GM20431 (cell line): Measurements from ENCODE around the gene BLTP3A.
"Not testable (repeated sequence)": the region's sequence is repeated elsewhere in the genome, so short reads cannot be mapped to it uniquely, and the experiment has no call there.

Experiments
- in situ Hi-C: fragments of 300-500 bp; cut with MseI, MboI; formaldehyde crosslinking; loops from one replicate; pipeline ENCODE4 v1.15.0; 2020; ENCODE audit warnings: low sequenced_read_pairs; ENCODE audit not compliant: unreplicated experiment

The BLTP3A gene

GRCh38 chr6:34791701-34792604 is at the start of gene BLTP3A:
Gene BLTP3A (plus strand): TSS chr6:34792083. CDS start chr6:34792251, 168 bp downstream.
- in situ Hi-C loops: no loop called here

- in situ Hi-C loops: no loop called here
Measured at GRCh38 chr6:34742094-34742493, 49.8 kb upstream of the BLTP3A start.

DNA sequence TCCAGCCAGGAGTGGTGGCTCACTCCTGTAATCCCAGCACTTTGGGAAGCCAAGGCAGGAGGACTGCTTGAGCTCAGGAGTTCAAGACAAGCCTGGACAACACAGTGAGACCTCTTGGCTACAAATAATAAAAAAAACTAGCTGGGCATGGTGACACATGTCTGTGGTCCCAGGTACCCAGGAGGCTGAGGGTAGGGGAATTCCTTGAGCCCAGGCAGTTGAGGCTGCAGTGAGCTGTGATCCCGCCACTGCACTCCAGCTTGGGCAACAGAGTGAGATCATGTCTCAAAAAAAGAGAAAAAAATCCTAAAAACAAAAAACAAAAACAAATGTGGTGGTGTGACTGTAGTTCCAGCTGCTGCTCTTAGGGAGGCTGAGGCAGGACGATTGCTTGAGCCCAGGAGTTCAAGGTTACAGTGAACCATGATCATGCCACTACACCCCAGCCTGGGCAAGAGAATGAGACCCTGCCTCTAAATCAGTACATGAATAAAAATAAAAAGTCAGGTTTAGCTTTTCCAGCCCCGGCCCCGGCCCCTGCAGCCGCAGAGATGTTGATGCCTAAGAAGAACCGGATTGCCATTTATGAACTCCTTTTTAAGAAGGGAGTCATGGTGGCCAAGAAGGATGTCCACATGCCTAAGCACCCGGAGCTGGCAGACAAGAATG is 48.1 kb upstream of the BLTP3A start:
- in situ Hi-C loops: no loop called here

GRCh38 chr6:34744294-34744647 is 47.6 kb upstream of the BLTP3A start:
- in situ Hi-C loops: not testable (repeated sequence)

- in situ Hi-C loops: no loop called here
Measured at GRCh38 chr6:34745277-34746103, 46.4 kb upstream of the BLTP3A start.

GRCh38 chr6:34746104-34746846 is 45.6 kb upstream of the BLTP3A start:
- in situ Hi-C loops: no loop called here

DNA sequence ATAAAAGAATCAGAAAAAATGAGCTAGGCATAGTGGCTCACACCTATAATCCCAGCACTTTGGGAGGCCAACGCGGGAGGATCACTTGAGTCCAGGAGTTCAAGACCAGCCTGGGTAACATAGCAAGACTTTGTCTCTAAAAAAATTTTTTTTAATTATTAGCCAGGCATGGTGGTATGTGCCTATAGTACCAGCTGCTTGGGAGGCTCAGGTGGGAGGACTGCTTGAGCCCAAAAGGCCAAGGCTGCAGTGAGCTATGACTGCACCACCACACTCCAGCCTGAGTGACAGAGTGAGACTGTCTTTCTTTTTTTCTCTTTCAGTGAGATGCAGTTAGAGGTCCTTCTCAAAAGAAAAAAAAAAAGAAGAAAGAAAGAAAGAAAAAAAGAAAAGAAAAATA is 43.1 kb upstream of the BLTP3A start:
- in situ Hi-C loops: no loop called here

DNA sequence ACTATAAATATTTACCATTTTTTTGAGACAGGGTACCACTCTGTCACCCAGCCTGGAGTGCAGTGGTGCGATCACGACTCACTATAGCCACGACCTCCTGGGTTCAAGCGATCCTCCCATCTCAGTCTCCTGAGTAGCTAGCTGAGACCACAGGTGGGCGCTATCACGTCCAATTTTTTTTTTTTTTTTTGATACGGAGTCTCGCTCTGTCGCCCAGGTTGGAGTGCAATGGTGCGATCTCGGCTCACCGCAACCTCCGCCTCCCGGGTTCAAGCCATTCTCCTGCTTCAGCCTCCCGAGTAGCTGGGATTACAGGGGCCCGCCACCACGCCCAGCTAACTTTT is 35.4 kb upstream of the BLTP3A start:
- in situ Hi-C loops: not testable (repeated sequence)

GRCh38 chr6:34757687-34758274 is 34.1 kb upstream of the BLTP3A start:
- in situ Hi-C loops: no loop called here

GRCh38 chr6:34760108-34760507 is 31.8 kb upstream of the BLTP3A start:
- in situ Hi-C loops: no loop called here

GRCh38 chr6:34761681-34762080 is 30.2 kb upstream of the BLTP3A start:
- in situ Hi-C loops: not testable (repeated sequence)

DNA sequence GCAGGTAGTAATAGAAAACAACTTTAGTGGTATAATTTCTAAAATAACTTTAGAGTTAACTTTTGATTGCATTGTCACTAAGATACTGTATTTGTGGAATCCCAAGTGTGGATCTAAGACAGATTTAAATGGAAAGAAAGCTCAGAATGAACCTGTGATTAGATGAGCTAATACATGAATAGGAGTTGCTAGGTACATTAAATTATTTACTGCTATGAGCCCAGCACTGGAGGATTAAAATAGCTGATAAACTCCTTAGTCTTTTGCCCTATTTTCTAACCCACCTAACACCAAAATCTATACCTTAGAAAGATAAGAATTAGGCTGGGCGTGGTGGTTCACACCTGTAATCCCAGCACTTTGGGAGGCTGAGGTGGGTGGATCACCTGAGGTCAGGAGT is 23.7 kb upstream of the BLTP3A start:
- in situ Hi-C loops: no loop called here

- in situ Hi-C loops: no loop called here
Measured at GRCh38 chr6:34771727-34772126, 20.2 kb upstream of the BLTP3A start.

- in situ Hi-C loops: no loop called here
Measured at GRCh38 chr6:34772940-34773339, 18.9 kb upstream of the BLTP3A start.

DNA sequence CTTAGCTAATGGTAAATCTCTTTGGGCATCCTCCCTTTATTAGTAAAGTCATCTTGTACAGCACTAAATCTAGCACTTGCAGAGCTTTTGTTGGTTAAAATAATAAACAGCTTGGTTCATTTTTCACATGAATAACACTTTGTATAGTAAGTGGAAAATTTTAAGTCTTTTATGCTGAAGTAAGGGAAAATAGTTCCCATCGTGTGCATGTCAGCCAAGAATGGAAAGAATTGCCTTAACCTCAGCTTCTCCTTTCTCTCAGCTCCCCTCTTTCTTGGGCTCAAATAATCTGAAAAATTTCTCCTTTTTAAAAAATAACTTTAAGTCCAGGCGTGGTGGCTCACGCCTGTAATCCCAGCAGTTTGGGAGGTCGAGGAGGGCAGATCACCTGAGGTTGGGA is 18.0 kb upstream of the BLTP3A start:
- in situ Hi-C loops: no loop called here

DNA sequence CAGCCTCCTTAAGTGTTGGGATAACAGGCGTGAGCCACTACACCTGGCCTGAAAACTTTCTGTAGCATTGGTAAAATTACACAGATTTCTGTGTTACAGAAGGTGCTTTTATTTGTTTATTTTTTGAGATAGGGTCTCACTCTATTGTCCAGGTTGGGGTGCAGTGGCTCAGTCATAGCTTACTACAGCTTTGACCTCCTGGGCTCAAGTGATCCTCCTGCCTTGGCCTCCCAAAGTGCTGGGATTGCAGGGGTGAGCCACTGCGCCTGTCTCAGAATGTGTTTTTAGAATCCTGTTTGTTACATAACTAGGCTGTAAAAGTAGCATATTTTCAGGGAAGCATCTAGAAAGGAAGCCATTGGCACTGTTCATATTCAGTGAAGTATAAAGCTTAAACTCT is 16.9 kb upstream of the BLTP3A start:
- in situ Hi-C loops: no loop called here

DNA sequence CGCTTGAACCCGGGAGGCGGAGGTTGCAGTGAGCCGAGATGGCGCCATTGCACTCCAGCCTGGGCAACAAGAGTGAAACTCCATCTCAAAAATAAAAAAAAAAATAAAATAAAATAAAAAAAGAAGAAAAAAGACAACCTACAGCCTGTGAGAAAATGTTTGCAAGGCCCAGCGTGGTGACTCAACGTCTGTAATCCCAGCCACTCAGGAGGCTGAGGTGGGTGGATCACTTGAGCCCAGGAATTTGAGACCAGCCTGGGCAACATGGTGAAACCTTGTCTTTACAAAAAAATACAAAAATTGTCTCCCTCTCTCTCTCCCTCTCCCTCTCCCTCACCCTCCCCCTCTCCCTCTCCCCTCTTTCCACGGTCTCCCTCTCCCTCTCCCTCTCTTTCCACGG is 6.5 kb upstream of the BLTP3A start:
- in situ Hi-C loops: not testable (repeated sequence)

DNA sequence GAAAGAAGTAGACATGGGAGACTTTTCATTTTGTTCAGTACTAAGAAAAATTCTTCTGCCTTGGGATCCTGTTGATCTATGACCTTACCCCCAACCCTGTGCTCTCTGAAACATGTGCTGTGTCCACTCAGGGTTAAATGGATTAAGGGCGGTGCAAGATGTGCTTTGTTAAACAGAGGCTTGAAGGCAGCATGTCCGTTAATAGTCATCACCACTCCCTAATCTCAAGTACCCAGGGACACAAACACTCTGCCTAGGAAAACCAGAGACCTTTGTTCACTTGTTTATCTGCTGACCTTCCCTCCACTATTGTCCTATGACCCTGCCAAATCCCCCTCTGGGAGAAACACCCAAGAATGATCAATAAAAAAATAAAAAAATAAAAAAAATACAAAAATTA is 4.7 kb upstream of the BLTP3A start:
- in situ Hi-C loops: not testable (repeated sequence)

GRCh38 chr6:34788111-34788510 is 3.8 kb upstream of the BLTP3A start:
- in situ Hi-C loops: no loop called here
